NCI-H2171 (cell line): ENCODE data around the gene CCNH.

Source experiments
- DNase-seq: peaks from one replicate; lab custom pipeline; 2025; lab: John Stamatoyannopoulos, UW

Gene CCNH

DNA sequence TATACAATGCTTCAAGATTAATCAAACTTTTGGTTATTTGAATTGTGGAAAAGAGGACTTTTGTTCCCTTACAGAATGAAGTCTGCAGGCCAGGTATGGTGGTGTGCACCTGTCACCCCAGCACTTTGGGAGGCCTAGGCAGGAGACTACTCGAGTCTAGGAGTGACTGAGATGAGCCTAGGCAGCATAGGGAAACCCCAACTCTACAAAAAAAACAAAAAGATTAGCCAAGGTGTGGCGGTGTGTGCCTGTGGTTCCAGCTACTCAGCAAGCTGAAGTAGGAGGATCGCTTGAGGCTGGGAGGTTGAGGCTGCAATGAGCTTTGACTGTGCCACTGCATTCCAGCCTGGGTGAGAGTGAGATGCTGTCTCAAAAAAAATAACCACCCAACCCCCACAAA, 9.3 kb downstream of the CCNH start:
- DNase-seq: no peak

- DNase-seq: no peak
Observed at GRCh38 chr5:87401626-87402025, 11.1 kb downstream of the CCNH start.

DNA sequence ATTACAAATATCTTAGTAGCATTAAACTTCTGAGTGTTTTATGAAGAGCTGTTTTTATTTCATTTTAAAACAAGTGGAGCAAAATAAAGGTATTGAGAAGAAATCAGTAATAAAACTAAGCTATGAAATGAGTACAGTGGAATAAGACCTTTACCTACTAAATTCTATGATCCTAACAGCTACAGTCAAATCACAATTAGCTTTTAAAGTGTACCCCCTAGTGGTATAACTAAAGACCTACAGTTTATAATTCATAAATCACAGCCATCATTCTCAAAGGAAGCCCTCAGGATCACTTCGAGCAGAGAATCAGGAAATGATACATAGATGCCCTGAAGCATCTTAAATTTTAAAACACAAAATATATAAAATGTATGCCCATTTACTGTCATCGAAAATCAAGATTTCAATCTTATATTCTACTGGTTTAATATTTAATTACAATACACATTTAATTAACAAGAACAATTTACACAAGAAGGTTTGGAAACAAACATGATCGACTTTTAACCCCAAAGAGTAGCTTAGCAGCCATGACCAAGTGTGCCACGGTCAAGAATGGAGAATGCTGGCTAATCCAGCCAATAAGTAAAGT, 12.3 kb downstream of the CCNH start:
- DNase-seq: peak; percentile 2

- no peak for DNase-seq
Observed at GRCh38 chr5:87399720-87400119, 13.0 kb downstream of the CCNH start.

DNA sequence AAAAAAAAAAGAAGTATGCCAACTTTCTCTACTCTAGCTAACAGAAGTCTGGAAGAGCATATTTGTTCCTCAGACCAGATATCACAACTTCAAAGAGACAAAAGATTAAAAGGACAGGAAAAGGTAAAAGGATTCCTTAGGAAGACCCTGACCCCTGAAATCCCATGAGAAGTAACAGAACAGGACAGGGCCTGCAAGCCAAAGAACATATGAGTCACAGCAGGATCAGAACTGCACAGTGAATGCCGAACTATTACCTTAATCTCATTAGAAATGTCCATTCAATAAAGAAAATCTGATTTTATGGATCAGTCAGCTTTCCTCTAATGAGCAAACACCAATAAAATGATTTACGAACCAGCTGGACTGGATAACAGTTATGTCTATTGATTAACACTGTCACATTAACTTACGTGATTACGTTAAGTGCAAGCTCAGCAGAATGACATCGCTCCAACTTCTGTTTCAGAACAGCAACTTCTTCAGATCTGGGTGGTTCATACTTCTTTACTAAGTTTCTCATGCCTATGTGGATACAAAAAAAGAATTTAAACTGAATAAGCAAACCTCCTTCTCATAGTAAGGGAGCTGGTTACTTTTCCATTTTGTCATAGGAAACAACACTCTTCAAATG, 13.6 kb downstream of the CCNH start:
- DNase-seq: no peak

DNA sequence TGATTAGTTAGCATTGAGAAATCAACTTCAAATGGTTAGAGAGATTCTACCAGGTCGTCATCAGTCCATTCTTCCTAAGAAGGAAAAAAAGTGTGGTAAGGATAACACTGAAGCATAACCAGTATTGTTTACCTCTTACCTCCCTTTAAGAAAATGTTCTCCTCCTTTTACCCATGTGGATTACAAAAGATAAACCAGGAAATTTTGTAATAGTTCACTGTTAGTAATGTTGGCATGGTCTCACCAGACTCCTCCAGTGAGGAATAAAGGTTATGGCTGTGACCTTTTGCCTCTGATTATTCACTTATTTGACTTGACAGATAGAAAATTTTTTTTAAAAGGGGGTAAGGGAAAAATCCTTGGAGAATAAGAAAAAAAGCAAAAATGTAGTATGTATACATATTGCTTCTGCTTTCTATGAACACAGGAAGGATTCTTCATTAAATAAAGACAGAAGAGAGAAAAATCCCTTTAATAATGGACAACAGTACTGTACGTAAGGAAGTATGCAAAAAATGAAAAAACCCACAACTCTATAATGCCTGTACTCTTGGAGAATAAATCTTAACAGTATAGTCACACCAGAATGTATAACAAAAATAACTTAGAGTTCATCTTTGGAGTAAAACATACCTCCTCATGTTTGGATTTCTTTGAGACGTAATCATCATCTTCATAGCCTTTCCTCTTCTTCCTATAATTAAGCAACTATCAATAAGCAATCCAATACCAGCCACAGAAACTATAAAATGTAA, 18.1 kb downstream of the CCNH start:
- no peak for DNase-seq

GRCh38 chr5:87393331-87393730, 19.4 kb downstream of the CCNH start:
- no peak for DNase-seq

DNA sequence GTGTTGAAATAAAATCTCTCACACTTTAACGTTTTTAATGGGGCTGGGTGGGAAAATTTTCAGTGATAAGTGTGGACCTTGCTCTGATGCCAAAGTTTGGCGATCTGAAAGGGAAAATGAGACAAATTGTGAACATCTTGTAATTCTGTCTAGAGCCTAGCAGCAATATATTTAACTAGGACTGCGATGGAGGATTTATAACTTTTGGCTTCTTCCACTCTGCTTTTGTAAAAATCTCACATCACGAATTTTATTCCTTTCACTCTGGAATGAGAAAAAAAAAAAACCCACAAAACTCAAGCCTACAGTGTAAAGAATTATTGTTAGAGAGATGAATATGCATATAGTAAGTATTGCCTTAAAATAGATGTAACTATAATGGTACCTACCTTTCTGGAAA, 19.9 kb downstream of the CCNH start:
- DNase-seq: no peak

DNA sequence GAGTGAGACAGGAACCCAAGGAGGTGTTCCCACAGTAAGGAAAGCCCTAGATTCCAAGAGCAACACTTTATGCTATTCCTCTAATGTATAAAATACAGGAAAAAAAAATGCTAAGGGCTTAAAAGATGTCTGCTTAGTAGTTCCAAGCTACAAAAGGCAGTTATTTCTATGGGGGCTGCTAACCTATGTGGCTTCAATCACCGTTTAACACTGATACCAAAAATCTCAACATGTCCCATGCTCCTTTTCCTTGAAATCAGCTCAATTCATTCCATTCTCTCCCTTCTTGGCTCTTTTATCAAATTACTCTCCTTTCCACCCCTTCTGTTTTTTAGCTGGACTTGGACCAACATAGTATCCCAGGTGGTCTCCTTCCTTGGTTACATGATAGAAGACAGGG, 20.6 kb downstream of the CCNH start:
- no peak for DNase-seq

- no peak for DNase-seq
Observed at GRCh38 chr5:87390576-87391199, 22.0 kb downstream of the CCNH start.

- DNase-seq: no peak
Observed at GRCh38 chr5:87390075-87390474, 22.7 kb downstream of the CCNH start.

DNA sequence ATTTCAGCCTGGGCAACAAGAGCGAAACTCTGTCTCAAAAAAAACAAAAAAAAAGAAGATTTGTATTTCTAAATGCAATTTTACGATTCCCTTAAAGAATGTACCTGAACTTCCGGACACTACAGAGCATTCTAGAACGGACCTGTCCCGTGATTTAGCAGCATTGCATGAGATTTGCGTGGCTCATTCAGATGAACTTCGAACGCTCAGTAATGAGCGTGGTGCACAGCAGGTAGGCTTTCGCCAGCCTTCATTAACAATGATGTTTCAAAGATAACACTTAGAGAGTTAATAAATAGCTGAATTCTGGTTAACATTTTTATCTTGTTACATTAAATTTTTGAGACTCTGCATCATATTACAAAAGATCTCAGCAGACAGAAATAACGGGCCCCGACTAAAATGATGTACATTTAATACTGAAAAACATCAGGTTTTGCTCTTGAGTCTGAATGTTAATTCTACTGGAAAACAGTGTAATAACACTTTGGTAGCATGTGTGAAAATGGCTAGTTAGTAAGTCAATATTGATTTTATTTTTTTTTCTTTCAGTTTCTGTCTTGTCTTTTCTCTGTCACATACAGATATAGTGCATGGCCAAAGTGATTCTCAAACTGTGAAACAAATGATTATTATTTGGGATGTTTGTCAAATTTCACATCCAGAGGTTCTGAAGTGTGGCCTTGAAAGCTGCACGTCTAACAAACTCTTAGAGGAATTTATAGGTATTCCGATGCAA, 23.3 kb downstream of the CCNH start:
- no peak for DNase-seq

DNA sequence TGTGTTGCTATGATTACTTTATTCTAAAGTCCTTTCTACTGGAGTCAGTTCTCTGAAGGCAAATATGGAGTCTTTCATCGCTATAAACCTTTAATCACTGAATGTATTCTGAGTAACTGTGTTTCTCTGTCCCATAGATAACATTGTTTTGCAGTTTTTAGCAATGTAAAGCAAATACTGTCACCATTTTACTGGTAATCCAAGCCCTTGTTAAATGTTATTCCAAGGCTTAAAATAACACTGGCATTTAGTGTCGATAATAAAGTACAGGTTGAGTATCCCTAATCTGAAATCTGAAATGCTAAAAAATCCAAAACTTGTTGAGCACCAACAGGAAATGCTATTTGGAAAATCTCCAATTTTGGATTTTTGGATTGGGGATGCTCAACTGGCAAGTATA, 24.6 kb downstream of the CCNH start:
- no peak for DNase-seq

- DNase-seq: no peak
Observed at GRCh38 chr5:87385802-87386201, 26.9 kb downstream of the CCNH start.

- no peak for DNase-seq
Observed at GRCh38 chr5:87383216-87383615, 29.5 kb downstream of the CCNH start.

- DNase-seq: no peak
Observed at GRCh38 chr5:87382224-87382623, 30.5 kb downstream of the CCNH start.

DNA sequence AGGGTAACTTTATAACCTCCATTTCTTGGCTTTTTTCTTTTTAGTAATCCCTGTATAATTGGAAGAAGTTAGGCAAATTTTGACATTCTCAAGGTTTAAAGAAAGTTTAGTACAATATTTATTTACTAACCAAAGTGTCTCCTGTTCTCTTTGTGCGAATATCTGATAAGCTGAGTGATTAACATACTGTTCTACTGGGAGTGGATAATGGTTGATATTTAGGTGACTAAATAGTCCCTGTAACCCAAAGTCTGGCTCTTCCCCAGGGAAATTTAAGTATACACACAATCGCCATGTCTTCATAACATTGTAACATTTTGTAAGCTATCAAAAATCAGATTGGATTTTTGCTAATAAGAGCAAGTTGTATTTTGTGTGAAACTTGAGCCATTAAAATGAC, 40.0 kb downstream of the CCNH start:
- DNase-seq: no peak

DNA sequence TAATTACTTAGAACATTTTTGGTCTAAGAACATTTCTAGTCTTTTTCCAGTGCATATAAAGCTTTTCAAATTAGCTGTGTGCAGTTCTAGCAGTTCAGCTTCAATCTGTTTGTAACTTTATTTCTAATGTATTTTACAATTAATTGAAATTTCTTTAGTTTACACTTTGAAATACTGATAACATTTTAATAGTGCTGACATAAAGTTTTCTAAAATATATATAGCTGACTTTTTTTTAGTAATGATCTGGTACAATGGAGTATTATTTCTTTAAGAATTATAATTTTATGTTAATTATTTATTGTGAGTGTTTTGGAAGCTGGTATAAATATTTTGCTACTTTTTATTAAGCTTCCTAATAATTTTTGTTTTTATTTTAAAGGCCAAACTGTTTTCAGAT, 43.3 kb downstream of the CCNH start:
- no peak for DNase-seq

- DNase-seq: no peak
Observed at GRCh38 chr5:87368601-87369000, 44.1 kb downstream of the CCNH start.

DNA sequence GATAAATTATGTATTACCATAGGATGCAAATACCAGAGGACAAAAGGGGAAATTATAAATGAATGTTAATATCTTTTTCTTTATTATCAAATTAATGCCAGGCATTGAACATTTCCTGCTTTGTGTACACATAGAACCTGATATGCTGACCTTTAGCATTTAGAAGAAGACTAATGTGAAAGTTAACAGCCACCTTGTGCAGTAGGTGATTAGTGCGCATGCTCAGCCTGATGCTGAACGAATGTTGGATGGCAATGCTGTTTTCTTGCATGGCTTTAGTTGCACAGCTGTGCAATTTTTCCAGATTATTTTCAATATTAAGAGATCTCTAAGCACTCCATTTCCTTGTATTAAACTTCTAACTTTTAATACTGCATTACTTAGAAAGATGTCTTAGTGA, 45.5 kb downstream of the CCNH start:
- DNase-seq: no peak

- DNase-seq: no peak
Observed at GRCh38 chr5:87361536-87362213, 51.1 kb downstream of the CCNH start.

DNA sequence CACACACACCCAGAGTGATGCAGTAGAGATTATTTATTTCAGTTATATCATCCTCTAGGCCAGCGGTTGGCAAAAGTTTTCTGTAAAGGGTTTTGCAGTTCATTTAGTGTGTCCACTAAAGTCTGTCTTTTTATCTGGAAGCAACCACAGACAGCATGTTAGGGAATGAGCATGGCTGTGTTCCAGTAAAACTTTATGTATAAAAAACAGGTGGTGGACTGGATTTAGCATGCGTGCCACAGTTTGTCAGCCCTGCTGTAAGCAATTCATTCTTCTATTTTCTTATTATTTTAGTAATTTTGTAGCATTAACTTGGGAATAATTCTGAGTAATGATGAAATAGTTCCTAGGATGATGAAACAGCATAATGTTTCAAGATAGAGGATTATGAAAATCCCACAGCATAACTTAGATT, 51.7 kb downstream of the CCNH start:
- no peak for DNase-seq
